Bronchial epithelial cell (primary cell): ENCODE measurements around the gene HSPA12A. TPM values are rescaled to one million over a fixed set of nuclear protein-coding genes. Genes with fewer than 3 reads are reported as not detected.

ENCODE experiments used
- DNase-seq: peaks from one replicate; pipeline ENCODE4 v3.0.0-alpha.2; 2010; ENCODE audit warnings: low read depth
- FAIRE-seq: peaks from 2 replicates; lab custom pipeline; 2011; peaks lifted over from hg19 to GRCh38; lab: Jason Lieb, UNC
- H3K27me3 ChIP-seq: 2 replicates; pipeline ENCODE4 v1.5.1; 2011; ENCODE audit warnings: low read length; ENCODE audit not compliant: control insufficient read depth, insufficient read depth
- H3K36me3 ChIP-seq: 2 replicates; pipeline ENCODE4 v1.5.1; 2011; ENCODE audit warnings: low read length; ENCODE audit not compliant: control insufficient read depth, insufficient read depth
- H3K4me3 ChIP-seq: 2 replicates; pipeline ENCODE4 v1.5.1; 2011; ENCODE audit warnings: mild to moderate bottlenecking, low read depth, low read length, control low read depth
- CTCF ChIP-seq: IDR thresholded peaks from 2 replicates; pipeline ENCODE4 v1.5.1; 2011; ENCODE audit warnings: mild to moderate bottlenecking, moderate library complexity, low read length, control low read depth, inconsistent platforms; ENCODE audit not compliant: insufficient read depth, severe bottlenecking
- total RNA-seq: library from RNA; depleted of rRNA; stranded (reverse); fragments of >200 nt; gene quantifications from 2 replicates; pipeline ENCODE4 v1.2.1, GENCODE V29; 2014

Gene HSPA12A
- total RNA-seq, 1 donor from 2014 or later, result 0.79 TPM

- no peak for TF ChIP-seq CTCF
- no peaks in the 10 kb centered on the region for H3K36me3 ChIP-seq
- no peak for DNase-seq
- H3K4me3 ChIP-seq, result no peak overlapping the region
- no peak for FAIRE-seq
- peaks cover 6% of the 10 kb centered on the region for H3K27me3 ChIP-seq
Observed at GRCh38 chr10:116744163-116744753, 1.9 kb upstream of the HSPA12A start.

GRCh38 chr10:116743266-116744064 lies 1.1 kb upstream of the HSPA12A start:
- FAIRE-seq (no peak), DNase-seq (no peak)
- Histone ChIP-seq H3K36me3 (no peaks in the 10 kb centered on the region), H3K27me3 (peaks cover 6% of the 10 kb centered on the region), H3K4me3 (peak overlapping the region; percentile 54)
- TF ChIP-seq CTCF, result no peak

- peaks cover 6% of the 10 kb centered on the region for H3K27me3 ChIP-seq
- DNase-seq (no peak), FAIRE-seq (no peak)
- no peaks in the 10 kb centered on the region for H3K36me3 ChIP-seq
- no peak for TF ChIP-seq CTCF
- peak overlapping the region; percentile 54 for H3K4me3 ChIP-seq
Observed at GRCh38 chr10:116741391-116742351, 695 bp downstream of the HSPA12A start.

- DNase-seq (no peak), FAIRE-seq (no peak)
- Histone ChIP-seq H3K27me3 (peaks cover 6% of the 10 kb centered on the region), H3K36me3 (no peaks in the 10 kb centered on the region), H3K4me3 (no peak overlapping the region)
- no peak for TF ChIP-seq CTCF
Observed at GRCh38 chr10:116740971-116741370, 1.4 kb downstream of the HSPA12A start.

GRCh38 chr10:116738339-116738738 lies 4.0 kb downstream of the HSPA12A start:
- H3K4me3 ChIP-seq, result no peak overlapping the region
- no peaks in the 10 kb centered on the region for H3K36me3 ChIP-seq
- DNase-seq (no peak), FAIRE-seq (no peak)
- no peak for TF ChIP-seq CTCF
- H3K27me3 ChIP-seq, result peaks cover 6% of the 10 kb centered on the region
